Fibroblast of lung (primary cell): Measurements from ENCODE around the gene ISOC2. TPM values are rescaled to one million over a fixed set of nuclear protein-coding genes. Genes with fewer than 3 reads are reported as not detected.

Experiments
- DNase-seq, 2 donors: peaks; one replicate each; pipeline versions ENCODE4 v3.0.0 to v3.0.0-alpha.2; 2010; ENCODE audit warnings: low read depth in 2 of 2
- H2AFZ ChIP-seq: 2 replicates; pipeline ENCODE4 v1.5.1; 2012; ENCODE audit warnings: low read length, control low read depth, inconsistent platforms
- H3K27ac ChIP-seq: 2 replicates; pipeline ENCODE4 v1.5.1; 2011; ENCODE audit warnings: low read length, control low read depth; ENCODE audit not compliant: insufficient read depth
- H3K27me3 ChIP-seq: 2 replicates; pipeline ENCODE4 v1.5.1; 2011; ENCODE audit warnings: mild to moderate bottlenecking, low read length; ENCODE audit not compliant: control insufficient read depth, insufficient read depth
- H3K36me3 ChIP-seq: 2 replicates; pipeline ENCODE4 v1.5.1; 2011; ENCODE audit warnings: low read length; ENCODE audit not compliant: control insufficient read depth, insufficient read depth
- H3K4me1 ChIP-seq: 2 replicates; pipeline ENCODE4 v1.5.1; 2011; ENCODE audit warnings: low read length; ENCODE audit not compliant: control insufficient read depth, insufficient read depth; ENCODE audit errors: extremely low read depth
- H3K4me2 ChIP-seq: 2 replicates; pipeline ENCODE4 v1.5.1; 2011; ENCODE audit warnings: low read length, control low read depth; ENCODE audit not compliant: insufficient read depth; ENCODE audit errors: extremely low read depth
- H3K4me3 ChIP-seq, 4 experiments: fragments of 200-600 bp in 1 of 4; sonication (generic) in 1 of 4; replicated peaks in 1 of 4; 2 replicates each; pipeline ENCODE4 v1.5.1; 2011 to 2016; ENCODE audit warnings: low read length in 4 of 4, low read depth in 3 of 4, mild to moderate bottlenecking in 3 of 4, control low read depth in 2 of 4, inconsistent platforms in 1 of 4, mixed read lengths in 1 of 4; ENCODE audit not compliant: insufficient read depth in 1 of 4; ENCODE audit errors: control extremely low read depth in 1 of 4
- H3K79me2 ChIP-seq: 2 replicates; pipeline ENCODE4 v1.5.1; 2012; ENCODE audit warnings: mild to moderate bottlenecking, low read length, inconsistent platforms; ENCODE audit not compliant: control insufficient read depth, insufficient read depth
- H3K9ac ChIP-seq: 2 replicates; pipeline ENCODE4 v1.5.1; 2011; ENCODE audit warnings: mild to moderate bottlenecking, low read length, control low read depth; ENCODE audit not compliant: insufficient read depth
- H3K9me3 ChIP-seq: 2 replicates; pipeline ENCODE4 v1.5.1; 2012; ENCODE audit warnings: low read depth, low read length; ENCODE audit not compliant: control insufficient read depth, insufficient read depth
- H4K20me1 ChIP-seq: 2 replicates; pipeline ENCODE4 v1.5.1; 2011; ENCODE audit warnings: low read length; ENCODE audit not compliant: control insufficient read depth, insufficient read depth; ENCODE audit errors: extremely low read depth
- EZH2 ChIP-seq: IDR thresholded peaks from 2 replicates; pipeline ENCODE4 v1.5.1; 2012; ENCODE audit warnings: low read length, control low read depth, mild to moderate bottlenecking; ENCODE audit errors: missing control alignments
- polyA plus RNA-seq, 2 donors: library from polyadenylated mRNA; depleted of rRNA in 1 of 2; stranded (reverse) in 1 of 2; unstranded in 1 of 2; fragments of >200 nt; gene quantifications; 2 replicates each; pipeline ENCODE4 v1.2.1, GENCODE V29; 2011 to 2012; ENCODE audit warnings: missing spikeins in 1 of 2
- total RNA-seq: library from RNA; depleted of rRNA; stranded (reverse); fragments of >200 nt; gene quantifications from 2 replicates; pipeline ENCODE4 v1.2.1, GENCODE V29; 2014
- TF ChIP-seq, protein P1 (sequence below), 2 donors: IDR thresholded peaks in 1 of 2; conservative IDR thresholded peaks in 1 of 2; 1 replicate in 1 of 2; 2 replicates in 1 of 2; pipeline ENCODE4 v1.5.1; 2011 to 2012; ENCODE audit warnings: low read length in 2 of 2, control low read depth in 1 of 2, inconsistent platforms in 1 of 2, low read depth in 1 of 2, mild to moderate bottlenecking in 1 of 2

The ISOC2 gene
- total and polyA plus RNA-seq, 2 donors (not counting 1 experiment from before 2014, with no cell fraction given) = 24.8 to 35.5 TPM

DNA sequence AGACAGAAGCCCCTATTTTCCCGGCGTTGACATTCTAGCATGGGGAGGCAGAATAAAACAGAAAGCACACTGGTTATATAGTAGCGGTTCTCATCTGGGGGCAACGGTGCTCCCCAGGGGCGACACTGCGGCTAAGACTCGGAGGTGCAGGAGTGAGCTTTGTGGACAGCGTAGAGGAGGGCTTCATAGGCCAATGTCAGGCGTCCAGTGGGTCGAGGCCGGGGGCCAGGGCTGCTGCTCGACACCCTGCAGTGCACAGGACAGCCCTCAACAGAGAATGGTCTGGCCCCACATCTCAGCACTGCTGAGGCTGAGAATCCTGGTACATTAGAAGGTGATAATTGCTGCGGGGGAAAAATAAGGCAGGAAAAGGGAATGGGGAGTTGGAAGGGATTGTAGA is 16.5 kb upstream of the ISOC2 start:
- DNase-seq = no peak
- peaks cover 18% of the 10 kb centered on the region for H3K79me2 ChIP-seq
- H3K4me2 ChIP-seq = peak overlapping the region; percentile 94
- H3K9me3 ChIP-seq = no peaks in the 10 kb centered on the region
- H3K27ac ChIP-seq = no peak overlapping the region
- H3K4me1 ChIP-seq = no peaks in the 10 kb centered on the region
- TF ChIP-seq EZH2 = no peak
- TF ChIP-seq, protein P1, sequence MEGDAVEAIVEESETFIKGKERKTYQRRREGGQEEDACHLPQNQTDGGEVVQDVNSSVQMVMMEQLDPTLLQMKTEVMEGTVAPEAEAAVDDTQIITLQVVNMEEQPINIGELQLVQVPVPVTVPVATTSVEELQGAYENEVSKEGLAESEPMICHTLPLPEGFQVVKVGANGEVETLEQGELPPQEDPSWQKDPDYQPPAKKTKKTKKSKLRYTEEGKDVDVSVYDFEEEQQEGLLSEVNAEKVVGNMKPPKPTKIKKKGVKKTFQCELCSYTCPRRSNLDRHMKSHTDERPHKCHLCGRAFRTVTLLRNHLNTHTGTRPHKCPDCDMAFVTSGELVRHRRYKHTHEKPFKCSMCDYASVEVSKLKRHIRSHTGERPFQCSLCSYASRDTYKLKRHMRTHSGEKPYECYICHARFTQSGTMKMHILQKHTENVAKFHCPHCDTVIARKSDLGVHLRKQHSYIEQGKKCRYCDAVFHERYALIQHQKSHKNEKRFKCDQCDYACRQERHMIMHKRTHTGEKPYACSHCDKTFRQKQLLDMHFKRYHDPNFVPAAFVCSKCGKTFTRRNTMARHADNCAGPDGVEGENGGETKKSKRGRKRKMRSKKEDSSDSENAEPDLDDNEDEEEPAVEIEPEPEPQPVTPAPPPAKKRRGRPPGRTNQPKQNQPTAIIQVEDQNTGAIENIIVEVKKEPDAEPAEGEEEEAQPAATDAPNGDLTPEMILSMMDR (conservative IDR thresholded peaks at IDR 0.05 in 1 of 2, IDR thresholded peaks at IDR 0.05 in 1 of 2; ENCODE audit: low read depth in 1 of 2, low read length in 2 of 2) = no peak
- peak overlapping the region; percentile 77 to 91 (median 82) for H3K4me3 ChIP-seq
- peaks cover 9% of the 10 kb centered on the region for H3K36me3 ChIP-seq
- H2AFZ ChIP-seq = no peak overlapping the region
- H3K9ac ChIP-seq = no peak overlapping the region
- H3K27me3 ChIP-seq = no peaks in the 10 kb centered on the region
- H4K20me1 ChIP-seq = no peaks in the 10 kb centered on the region

DNA sequence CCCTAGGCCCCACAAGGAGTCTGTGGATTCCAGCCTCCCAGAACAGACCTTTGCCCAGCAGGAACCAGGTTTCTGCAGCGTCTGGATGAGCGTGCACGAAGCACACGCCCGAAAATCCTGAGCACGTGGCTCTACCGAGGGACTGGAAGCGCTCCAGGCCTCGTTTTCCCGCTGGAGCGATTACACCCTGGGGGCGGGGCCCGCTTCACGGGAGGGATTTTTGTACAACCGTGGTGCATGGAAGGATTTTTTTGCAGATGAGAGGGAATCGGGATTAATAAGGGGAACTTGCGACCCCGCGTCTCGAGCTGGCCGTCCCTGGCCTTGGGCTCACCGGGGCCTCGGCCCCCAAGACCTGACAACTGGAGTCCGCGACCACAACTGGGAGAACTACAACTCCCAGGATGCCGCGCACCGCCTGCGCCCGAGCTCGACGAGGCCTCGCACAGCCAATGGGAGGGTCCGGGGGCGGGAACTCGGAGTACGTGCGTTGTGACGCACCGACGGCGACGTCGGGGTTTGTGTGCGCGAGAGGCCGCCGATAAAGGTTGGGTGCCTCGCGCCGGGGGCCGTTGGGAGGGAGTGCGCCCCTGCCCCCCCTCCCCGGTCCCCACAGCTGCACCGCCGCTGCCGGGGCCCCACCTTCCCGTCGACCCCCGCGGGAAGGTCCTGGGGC is 14.8 kb upstream of the ISOC2 start, which contains the start of gene ZNF628:
TSS of gene ZNF628 (plus strand) at position 518 of the 676 bp plus-strand sequence. CDS start 3,294 bp downstream, outside the sequence.
- Histone ChIP-seq H3K4me1 (no peaks in the 10 kb centered on the region), H3K4me2 (peak within 1 kb of the TSS; percentile 94), H3K36me3 (peaks cover under 1% of the 10 kb centered on the region), H3K4me3 (peak within 1 kb of the TSS; percentile 77 to 91 (median 82)), H3K9ac (peak within 1 kb of the TSS; percentile 62), H4K20me1 (no peaks in the 10 kb centered on the region), H2AFZ (peak within 1 kb of the TSS; percentile 73), H3K27ac (peak within 1 kb of the TSS; percentile 73), H3K27me3 (no peaks in the 10 kb centered on the region), H3K79me2 (peaks cover 18% of the 10 kb centered on the region), H3K9me3 (no peaks in the 10 kb centered on the region)
- TF ChIP-seq, protein P1 (conservative IDR thresholded peaks at IDR 0.05 in 1 of 2, IDR thresholded peaks at IDR 0.05 in 1 of 2; ENCODE audit: low read depth in 1 of 2, low read length in 2 of 2) = no peak
- peak; percentile 98 for DNase-seq

DNA sequence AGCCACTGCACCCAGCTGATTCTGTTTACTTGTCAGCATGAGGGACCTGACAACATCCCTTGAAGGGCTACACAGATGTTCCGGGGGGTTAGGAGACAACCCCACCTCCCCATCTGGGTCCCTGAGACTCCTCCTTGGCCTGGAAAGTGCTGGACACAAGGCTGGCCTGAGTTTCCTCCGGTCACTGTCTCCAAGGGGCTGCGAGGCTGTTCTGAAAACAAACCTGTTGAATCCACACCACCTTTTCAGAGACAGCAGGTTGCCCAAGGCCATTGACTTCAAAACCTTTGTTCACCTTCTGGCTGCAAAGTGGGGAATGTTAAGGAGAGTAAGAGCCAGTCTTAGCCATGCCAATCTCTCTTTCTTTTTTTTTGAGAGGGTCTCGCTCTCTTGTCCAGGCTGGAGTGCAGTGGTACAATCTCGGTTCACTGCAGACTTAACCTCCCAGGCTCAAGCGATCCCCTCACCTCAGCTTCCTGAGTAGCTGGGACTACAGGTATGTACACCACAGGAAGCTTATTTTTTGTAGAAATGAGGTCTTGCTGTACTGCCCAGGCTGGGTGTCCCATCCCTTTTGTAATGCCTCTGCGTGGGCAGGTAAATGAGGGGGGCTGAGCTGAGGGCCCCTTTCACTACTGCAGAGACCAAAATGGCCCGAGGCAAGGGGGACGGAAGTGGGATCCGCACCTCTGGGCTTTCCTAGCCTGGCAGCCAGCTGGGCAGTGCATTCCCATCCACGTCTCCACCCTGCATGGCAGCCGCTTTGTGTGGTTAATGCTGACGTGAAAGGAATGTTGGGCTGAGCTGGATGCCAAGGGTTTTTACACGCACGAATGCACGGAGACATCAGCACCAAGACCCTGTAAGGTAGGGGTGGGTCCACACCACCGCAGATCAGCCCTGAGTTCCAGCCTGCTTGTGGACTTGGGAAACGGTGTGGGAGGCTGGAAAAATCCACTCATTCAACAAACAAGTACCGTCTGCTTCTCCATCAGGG is 13.1 kb upstream of the ISOC2 start:
- Histone ChIP-seq H3K27ac (peak overlapping the region; percentile 10), H3K27me3 (no peaks in the 10 kb centered on the region), H3K36me3 (no peaks in the 10 kb centered on the region), H3K4me3 (no peak overlapping the region), H3K4me1 (no peaks in the 10 kb centered on the region), H3K9ac (no peak overlapping the region), H4K20me1 (no peaks in the 10 kb centered on the region), H3K79me2 (peaks cover 15% of the 10 kb centered on the region), H3K4me2 (no peak overlapping the region), H2AFZ (no peak overlapping the region), H3K9me3 (no peaks in the 10 kb centered on the region)
- TF ChIP-seq EZH2 = no peak
- TF ChIP-seq, protein P1 (conservative IDR thresholded peaks at IDR 0.05 in 1 of 2, IDR thresholded peaks at IDR 0.05 in 1 of 2; ENCODE audit: low read depth in 1 of 2, low read length in 2 of 2) = no peak
- DNase-seq = peak in 1 of 2 donors; percentile 92
